Ureter (tissue), 1 donor: ENCODE data around the gene NEDD9. TPM values are rescaled to one million over a fixed set of nuclear protein-coding genes. Genes with fewer than 3 reads are reported as not detected.

Experiments
- DNase-seq: peaks from one replicate; pipeline ENCODE4 v3.0.0-alpha.2; 2020; ENCODE audit warnings: low spot score
- total RNA-seq: library from RNA; stranded (reverse); gene quantifications from one replicate; pipeline ENCODE4 v1.2.4, GENCODE V29; 2023
- donor health status: DM: yes; HTN: yes; CAD: no.

NEDD9 gene
- total RNA-seq, 1 donor from 2014 or later, result 65.8 TPM

DNA sequence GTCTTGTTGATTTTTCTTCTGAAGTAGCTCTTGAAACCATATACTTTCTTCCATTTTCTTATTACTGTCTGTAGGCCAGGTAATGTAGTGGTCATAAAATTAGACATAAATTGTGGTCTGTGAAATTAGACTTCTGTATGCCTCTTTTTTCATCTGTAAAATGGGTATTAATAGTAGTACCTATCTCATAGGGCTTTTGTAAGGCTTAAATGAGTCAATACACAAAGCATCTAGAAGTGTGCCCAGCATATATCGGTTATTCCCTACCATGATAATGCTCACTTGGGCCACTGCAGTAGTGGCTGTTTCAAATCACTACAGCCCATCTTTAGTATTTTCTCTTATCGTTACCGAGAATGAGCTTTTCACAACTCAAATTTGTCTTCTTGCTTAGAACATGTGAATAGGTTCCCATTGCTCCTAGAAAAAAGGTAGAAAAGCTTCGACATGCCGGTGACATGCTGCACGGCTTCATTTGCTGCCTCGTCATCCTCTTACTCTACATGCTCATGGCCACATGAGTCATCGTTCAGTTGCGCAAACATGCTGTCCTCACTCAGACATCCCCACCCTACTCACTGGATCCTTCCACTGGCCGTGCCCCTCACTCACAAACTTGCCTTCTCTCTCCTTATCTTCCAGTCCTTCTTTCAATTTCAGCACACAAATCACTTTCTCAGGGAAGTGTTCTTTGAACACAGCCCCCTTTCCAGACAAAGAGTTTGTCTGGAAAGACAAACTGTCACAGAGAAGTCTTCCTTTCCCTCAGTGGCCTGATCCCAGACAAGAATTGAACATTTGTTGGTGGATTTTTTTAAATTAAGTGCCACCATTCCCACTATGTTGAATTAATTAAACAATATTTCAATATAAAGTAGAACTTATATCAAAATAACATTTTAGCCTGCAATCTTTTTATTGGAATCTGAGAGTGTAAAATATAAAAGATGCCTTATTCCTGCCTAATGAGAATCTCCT, 88.8 kb downstream of the NEDD9 start:
- peak; percentile 76 for DNase-seq

DNA sequence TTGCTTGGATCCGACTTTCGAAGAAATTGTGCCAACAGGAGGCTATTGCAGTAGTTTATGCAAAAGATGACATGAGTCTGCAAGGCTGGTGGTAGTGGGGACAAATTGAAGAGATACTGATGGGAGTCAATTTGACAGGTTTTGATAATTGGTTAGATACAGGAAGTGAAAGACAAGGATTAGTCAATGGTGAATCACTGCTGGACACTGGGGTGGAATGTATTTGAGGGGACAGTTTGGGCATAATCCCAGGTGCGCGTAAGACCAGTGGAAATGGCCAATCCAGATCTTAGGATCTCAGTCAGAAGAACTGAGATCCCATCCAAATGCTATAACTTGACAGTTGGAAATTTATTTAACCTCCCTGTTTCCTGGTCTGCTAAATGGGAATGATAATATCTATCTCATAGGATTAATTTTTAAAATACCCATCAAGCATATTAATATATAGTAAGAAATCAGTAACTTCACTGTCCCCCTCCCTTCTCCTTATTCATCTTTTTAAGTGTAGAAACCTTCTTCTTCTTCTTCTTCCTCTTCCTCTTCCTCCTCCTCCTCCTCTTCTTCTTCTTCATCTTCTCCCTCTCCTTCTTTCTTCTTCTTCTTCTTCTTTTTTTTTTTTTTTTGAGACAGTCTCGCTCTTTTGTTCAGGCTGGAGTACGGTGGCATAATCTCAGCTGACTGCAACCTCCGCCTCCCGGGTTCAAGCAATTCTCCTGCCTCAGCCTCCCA, 90.0 kb downstream of the NEDD9 start:
- DNase-seq, result no peak

DNA sequence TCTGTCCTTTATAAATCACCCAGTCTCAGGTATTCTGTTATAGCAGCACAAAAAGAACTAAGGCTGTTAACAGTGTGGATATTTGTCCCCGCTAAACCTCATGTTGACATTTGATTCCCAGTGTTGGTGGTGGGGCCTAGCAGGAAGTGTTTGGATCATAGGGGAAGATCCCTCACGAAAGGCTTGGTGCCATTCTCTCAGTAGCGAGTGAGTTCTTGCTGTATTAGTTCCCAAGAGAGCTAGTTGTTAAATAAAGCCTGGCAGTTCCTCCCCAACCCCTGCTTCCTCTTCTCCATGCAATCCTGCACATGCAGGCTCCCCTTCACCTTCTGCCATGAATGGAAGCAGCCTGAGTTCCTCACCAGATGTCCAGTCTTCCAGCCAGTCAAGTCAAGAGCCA, 91.2 kb downstream of the NEDD9 start:
- DNase-seq, result no peak

DNA sequence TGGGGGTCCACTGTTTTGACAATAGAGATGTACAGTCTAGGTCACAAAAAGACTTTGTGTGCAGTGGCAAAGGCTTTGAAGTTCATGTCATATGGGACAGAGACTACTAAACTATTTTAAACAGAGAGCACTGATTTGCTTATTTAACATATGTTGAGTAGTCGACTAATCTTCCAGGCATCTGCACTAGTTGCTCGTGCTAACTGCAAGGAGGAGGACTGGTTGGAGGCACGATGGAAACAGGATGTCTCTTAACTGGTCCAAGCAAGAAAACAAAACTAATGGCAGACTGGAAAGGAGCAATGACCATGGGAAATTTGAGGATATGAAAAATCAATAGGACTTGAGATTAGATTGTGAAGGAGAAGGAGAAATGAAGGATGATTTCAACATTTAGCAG, 92.4 kb downstream of the NEDD9 start:
- DNase-seq, result no peak

DNA sequence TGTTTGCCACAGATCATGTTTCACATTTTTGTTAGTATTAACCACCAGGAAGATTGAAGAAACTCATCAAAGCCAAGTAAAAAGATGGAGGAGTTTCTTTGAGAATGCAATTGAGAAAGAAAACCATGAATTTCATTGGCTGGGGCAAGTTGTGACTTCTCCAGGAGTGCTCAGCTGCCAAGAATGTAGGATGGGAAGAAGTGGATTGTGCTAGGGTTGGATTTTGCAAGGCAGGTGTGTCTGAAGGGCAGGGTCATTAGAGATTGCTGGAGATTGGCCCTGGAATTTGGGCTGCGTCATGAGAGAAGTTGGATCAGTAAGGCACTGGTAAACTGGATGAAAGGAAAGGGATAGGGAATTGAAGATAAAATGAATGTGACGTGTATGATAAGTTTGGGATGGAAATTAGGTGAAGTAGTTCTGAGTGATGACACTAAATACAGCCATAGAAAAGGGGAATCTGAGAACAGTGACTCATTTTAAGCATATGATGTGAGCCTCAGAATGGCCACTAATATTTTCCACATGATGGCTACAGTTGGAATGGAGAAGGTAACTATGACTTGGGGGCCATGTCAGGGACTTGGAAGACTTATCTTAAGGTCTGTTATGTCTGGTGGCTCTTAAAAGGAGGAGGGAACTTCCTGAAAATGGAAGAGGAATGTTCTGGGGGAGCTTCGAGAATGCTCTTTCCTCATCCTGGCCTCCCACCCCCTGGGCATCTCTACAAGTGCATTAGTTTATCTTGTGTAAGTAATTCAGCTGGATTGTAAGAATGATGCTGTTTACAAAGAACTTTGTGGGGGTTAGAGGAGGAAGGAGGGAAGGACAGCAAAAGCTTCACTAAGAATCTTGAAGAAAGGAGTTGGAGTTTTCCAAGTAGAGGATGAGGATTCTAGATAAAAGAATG, 93.2 kb downstream of the NEDD9 start:
- DNase-seq, result no peak

DNA sequence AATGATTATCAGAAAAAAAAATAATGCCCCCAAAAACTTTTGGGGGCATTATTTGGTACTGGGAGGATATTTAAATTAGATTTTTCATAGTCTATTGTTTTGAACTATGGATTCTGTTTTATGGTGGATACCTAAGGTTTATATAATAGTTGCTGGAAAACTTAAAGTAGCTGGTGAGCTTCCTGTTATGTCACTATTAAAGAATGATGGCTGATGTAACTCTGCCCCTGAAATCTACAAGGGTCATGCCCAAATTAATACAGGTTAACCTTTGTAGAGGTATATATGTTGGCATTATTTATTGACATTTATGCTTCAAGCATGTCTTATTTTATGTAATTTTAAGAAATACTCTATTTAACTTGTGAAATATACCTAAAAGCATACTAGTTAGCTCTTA, 95.7 kb downstream of the NEDD9 start:
- no peak for DNase-seq

Other genes starting within 250 kb of the NEDD9 start
- gene ELOVL2, start 188.4 kb downstream of the NEDD9 start, total RNA-seq, result 0.31 TPM
- gene SMIM13, start 138.8 kb downstream of the NEDD9 start, total RNA-seq, result 6.7 TPM
- 0.18 TPM for gene ERVFRD-1, start 120.9 kb downstream of the NEDD9 start, total RNA-seq